ENCODE measurements around the gene CSF3R.

Gene CSF3R

GRCh38 chr1:36456391-36456928 is 26.3 kb downstream of the CSF3R start:
- no peak for DNase-seq (ENCODE audit: low read depth)

GRCh38 chr1:36455386-36455785 is 27.3 kb downstream of the CSF3R start:
- no peak for DNase-seq (ENCODE audit: low read depth)

- no peak for DNase-seq (ENCODE audit: low read depth)
These were observed 28.9 kb downstream of the CSF3R start for GRCh38 chr1:36453600-36454388.

- no peak for DNase-seq (ENCODE audit: low read depth)
These were observed 29.7 kb downstream of the CSF3R start for GRCh38 chr1:36453051-36453450.

GRCh38 chr1:36450919-36451305 is 31.8 kb downstream of the CSF3R start:
- no peak for DNase-seq (ENCODE audit: low read depth)

GRCh38 chr1:36450270-36450918 is 32.3 kb downstream of the CSF3R start, which contains the start of gene OSCP1:
Gene OSCP1 (minus strand): TSS chr1:36450451. CDS start chr1:36450369, 82 bp downstream.
- peak; percentile 81 for DNase-seq (ENCODE audit: low read depth)

GRCh38 chr1:36448530-36449056 is 34.1 kb downstream of the CSF3R start:
- DNase-seq (ENCODE audit: low read depth) = no peak

GRCh38 chr1:36447450-36447849 is 35.3 kb downstream of the CSF3R start:
- DNase-seq (ENCODE audit: low read depth) = no peak

GRCh38 chr1:36446746-36447145 is 36.0 kb downstream of the CSF3R start:
- no peak for DNase-seq (ENCODE audit: low read depth)

GRCh38 chr1:36446271-36446670 is 36.4 kb downstream of the CSF3R start:
- no peak for DNase-seq (ENCODE audit: low read depth)

- DNase-seq (ENCODE audit: low read depth) = no peak
These were observed 39.4 kb downstream of the CSF3R start for GRCh38 chr1:36443297-36443696.

- no peak for DNase-seq (ENCODE audit: low read depth)
These were observed 40.4 kb downstream of the CSF3R start for GRCh38 chr1:36442337-36442736.

- no peak for DNase-seq (ENCODE audit: low read depth)
These were observed 42.1 kb downstream of the CSF3R start for GRCh38 chr1:36440646-36441045.

- no peak for DNase-seq (ENCODE audit: low read depth)
These were observed 42.7 kb downstream of the CSF3R start for GRCh38 chr1:36440044-36440443.

- no peak for DNase-seq (ENCODE audit: low read depth)
These were observed 44.0 kb downstream of the CSF3R start for GRCh38 chr1:36438715-36439114.

GRCh38 chr1:36436821-36437220 is 45.9 kb downstream of the CSF3R start:
- no peak for DNase-seq (ENCODE audit: low read depth)

- DNase-seq (ENCODE audit: low read depth) = no peak
These were observed 49.6 kb downstream of the CSF3R start for GRCh38 chr1:36433102-36433501.

- no peak for DNase-seq (ENCODE audit: low read depth)
These were observed 50.1 kb downstream of the CSF3R start for GRCh38 chr1:36432616-36433015.

GRCh38 chr1:36425791-36426190 is 56.9 kb downstream of the CSF3R start:
- no peak for DNase-seq (ENCODE audit: low read depth)

- DNase-seq (ENCODE audit: low read depth) = no peak
These were observed 61.1 kb downstream of the CSF3R start for GRCh38 chr1:36421649-36422048.

- peak; percentile 83 for DNase-seq (ENCODE audit: low read depth)
These were observed 61.8 kb downstream of the CSF3R start for GRCh38 chr1:36420836-36421317.

- DNase-seq (ENCODE audit: low read depth) = no peak
These were observed 62.3 kb downstream of the CSF3R start for GRCh38 chr1:36420409-36420808.

- DNase-seq (ENCODE audit: low read depth) = no peak
These were observed 63.1 kb downstream of the CSF3R start for GRCh38 chr1:36419569-36419968.
